GF-D8 (cell line): Measurements from ENCODE around the gene PLCL1.
"Not testable (repeated sequence)": the region's sequence is repeated elsewhere in the genome, so short reads cannot be mapped to it uniquely, and the experiment has no call there.

Source experiments
- DNase-seq: peaks from one replicate; lab custom pipeline; 2025; lab: John Stamatoyannopoulos, UW

PLCL1 gene

DNA sequence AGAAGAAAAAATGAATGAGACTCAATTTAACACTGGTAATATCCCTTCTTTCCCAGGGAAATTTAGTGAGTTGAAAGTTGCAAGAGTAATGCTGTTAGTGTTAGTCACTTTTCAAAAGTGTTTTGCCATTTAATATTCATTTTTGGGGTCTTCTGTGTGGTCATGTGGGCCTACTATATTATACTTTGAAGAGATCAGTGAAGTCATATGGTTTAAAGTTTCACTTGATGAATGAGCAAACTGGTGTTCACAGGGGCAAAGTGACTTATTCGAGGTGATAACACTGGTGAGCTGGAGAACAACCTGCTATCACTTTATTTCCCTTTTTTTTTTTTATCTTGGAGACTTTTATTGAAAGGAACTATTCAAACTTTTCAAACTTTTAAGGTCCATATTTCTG, 196.0 kb downstream of the PLCL1 start:
- no peak for DNase-seq

DNA sequence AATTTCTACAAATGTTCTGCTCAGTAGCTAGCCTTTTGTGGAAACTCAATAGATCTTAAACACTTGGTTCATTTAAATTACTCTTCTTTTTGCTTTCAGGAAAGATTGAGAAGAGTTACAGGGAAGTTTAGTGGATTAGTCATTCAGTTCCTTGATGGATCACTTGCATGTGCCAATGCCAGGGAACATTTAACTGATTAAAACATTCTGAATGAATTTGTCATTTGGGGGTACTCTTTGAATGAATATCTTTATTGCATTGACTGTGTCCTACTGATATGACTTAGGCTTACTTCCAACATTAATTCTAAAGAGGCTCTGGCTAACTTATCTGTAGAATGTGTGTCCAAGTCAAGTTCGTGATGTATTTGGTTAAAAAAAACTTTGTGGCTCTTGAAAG, 199.8 kb downstream of the PLCL1 start:
- no peak for DNase-seq

DNA sequence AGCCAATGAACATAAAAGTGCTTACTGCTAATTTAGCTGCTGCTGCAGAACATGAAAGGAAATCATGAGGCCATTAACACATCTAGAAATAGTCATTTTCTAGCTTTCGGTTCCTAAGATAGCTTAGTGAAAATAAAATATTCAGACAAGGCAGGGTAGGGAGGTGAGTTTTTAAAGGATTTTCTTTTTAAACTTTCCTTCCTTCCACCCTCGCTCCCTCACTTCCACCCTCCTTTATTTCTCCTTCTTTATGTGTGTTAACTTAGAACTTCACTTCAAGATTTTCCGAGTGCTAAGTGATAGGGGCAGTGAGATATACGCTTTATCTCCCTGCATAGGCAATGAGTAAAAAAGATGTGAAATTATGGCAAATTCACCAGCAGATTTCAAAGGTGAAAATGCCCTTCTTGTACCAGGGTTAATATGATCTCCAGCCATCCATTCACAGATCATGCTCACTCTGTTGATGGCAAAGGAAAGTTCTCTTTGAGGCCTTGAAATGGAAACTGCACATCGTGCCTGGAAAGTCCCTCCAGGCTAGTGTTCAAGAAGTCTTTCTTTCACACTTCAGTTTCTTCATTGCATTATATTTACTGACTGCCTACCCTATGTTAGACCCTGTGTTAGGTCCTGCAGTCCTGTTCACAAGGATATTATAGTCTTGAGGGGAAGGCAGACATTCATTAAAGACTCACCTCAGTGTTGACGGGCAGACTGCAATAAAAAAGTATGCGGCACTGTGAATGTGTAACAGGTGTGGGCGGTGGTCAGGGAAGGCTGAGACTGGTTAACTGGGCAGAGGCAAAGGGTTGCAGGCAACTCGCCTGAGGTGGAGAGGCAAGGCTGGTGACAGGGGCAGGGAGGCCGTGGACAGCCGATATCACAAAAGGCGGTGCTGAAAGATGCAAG, 200.8 kb downstream of the PLCL1 start:
- DNase-seq = no peak

DNA sequence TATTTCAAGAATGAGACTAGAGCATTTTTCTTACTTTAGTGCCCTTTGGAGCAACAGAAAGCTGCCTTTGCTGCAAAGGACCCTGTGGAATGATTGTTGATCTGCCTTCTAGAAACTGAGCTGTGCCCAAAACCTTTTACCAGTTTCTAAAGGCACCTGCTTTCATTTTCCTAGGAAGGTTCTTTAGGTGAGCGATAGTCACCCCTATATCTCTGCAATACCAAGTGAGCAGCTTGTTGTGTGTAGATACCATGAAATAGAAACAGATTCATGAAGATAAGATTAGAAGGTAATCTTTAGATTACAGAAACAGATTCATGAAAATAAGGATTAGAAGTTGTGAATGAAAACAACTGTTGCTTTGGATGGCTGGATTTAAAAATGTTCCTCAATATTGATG, 202.3 kb downstream of the PLCL1 start:
- no peak for DNase-seq

DNA sequence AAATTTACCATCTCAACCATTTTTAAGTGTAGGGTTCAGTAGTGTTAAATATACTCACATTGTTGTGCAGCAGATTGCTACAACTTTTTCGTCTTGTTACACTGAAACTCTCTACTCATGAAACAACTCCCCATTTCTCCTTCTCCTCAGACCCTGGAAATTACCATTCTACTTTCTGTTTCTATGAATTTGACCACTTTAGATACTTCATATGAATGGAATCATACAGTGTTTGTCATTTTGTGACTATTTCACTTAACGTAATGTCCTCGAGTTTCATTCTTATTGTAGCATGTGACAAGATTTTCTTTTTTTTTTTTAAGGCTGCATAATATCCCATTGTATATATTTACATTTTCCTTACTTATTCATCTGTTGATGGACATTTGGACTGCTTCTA, 203.8 kb downstream of the PLCL1 start:
- no peak for DNase-seq

DNA sequence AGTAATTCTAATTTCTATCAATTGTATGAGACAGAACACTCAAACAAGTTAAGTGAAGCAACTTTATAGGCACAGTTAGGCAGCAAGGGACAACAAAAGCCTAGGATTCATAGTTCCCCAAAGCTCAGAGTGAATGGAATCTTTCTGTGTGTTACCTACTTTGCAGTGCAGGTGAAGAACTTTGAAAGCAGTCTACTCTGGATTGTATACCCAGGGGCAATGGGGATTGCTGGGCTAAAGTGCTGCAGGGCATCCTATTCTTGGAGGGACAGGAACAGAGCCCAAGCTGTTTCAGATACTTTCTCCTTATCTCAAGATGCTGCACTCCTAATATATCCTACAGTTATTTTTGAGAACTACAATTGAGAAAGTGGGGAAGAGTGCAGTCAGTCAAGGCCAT, 207.6 kb downstream of the PLCL1 start:
- no peak for DNase-seq

DNA sequence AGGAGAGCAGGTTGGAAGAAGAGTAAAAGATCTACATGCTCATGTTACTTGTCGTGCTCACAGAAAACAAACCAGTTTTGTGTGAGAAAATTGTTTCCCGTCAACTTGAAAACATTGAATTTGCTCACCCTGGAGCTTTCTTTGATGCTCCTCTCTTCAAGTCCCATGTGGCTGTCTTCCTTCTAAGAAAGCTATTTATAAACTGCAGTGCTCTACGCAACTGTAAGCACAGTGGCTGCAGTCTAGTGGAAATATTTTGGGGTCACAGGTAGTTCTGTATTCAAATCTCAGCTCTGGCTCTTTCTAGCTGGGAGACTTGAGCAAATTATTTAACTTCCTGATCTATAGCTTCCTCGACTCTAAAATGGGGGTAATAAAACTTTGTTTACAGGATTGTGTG, 211.8 kb downstream of the PLCL1 start:
- DNase-seq = no peak

DNA sequence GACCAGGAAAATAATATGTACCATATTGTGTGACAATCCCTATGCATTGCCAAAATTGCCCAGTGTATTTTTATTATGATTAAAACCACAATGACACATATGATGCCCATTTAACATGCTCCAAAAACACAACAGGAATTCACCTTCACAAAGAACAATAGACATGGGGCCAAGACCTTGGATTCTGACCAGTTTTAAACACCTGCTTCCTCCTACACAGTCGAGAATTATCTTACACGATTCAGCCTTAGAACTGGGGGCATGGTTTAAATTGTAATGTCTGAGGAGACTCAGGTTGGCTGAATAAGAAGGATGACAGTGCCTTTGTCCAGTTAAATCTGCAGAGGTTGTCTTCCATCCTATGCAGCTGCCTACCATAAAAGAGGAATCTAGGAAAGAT, 212.7 kb downstream of the PLCL1 start:
- DNase-seq = no peak

DNA sequence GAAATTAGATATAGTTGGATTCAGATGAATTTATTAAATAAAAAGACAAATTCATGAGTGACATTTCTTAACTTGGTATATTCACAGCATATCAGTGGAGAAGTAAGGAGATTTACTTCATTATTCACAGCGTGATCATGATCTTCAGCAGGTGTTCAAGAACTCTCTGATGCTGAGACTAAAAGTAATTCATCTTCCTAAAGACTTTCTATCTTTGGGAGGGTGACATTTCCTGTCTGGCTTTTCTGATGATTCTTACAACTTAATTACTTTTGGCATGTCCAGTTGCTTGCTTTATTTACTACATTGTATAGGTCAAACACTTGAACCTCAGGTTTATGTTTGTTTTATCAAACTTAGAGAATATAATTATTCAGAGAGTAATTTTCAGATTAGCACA, 224.6 kb downstream of the PLCL1 start:
- DNase-seq = no peak

DNA sequence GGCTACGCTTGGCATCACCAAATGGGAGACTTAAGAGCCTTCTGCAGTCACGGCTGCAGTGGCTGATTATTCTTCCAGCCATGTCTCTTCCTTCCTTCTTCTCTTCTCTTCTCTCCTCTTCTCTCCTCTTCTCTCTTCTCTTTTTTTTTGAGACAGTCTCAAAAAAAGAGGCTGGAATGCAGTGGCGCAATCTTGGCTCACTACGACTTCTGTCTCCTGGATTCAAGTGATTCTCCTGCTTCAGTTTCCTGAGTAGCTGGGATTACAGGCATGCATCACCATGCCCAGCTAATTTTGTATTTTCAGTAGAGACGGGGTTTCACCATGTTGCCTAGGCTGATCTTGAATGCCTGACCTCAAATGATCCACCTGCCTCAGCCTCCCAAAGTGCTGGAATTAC, 225.2 kb downstream of the PLCL1 start:
- DNase-seq = not testable (repeated sequence)

DNA sequence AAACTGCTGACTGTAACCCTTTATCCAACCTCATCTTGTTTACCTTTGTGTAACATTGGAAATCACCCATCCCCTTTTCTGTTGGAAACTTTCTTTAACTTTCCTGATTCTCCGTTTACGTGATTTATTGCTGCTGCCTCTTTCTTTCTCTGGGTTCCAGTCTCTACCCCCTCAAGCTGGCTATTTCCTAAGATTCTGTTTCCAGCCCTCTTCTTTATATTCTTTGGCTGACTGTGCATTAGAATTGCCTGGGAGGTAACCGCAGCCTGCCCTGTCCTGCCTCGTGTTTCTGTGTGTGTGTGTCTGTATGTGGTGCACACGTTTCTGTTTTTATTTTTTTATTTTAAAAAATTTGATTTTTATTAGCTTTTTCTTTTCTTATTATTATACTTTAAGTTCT, 229.2 kb downstream of the PLCL1 start:
- no peak for DNase-seq

DNA sequence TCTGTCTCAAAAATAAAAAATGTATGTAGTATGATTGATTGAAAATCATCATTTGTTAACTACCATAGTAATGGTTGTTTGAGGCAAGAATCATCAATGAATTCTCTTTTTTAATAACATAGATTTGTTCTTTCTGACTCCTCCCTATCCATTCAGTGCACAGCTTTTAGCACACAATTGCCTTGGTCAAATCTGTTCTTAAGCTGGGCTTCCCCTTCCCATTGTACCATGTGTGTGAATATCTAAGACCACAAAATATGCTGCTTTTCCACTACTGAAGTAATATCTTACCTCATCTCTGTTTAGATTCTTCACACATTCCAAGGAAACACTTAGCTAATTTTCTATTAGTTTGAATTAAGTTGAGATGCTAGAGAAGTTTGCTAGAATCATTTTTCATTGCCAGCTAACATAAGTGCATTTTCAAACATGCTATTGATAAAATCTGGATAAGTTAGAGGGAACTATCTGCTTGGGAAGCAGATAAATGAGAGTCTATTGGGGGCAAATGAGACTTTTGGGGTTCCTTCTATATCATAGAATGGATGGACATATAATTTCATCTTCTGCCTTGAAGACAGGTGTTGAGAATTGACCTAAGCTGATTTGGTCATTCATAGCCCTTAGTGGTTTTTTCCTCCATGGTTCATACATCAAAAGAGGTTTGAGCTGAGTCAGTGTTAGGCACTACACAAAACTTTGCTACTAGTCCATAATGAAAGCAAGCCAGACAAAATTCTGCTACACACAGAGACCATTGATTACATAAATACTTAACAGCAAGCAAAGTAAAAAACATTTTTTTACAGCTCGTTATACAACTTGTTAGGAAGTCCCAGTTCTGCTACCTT, 231.9 kb downstream of the PLCL1 start:
- DNase-seq = no peak

DNA sequence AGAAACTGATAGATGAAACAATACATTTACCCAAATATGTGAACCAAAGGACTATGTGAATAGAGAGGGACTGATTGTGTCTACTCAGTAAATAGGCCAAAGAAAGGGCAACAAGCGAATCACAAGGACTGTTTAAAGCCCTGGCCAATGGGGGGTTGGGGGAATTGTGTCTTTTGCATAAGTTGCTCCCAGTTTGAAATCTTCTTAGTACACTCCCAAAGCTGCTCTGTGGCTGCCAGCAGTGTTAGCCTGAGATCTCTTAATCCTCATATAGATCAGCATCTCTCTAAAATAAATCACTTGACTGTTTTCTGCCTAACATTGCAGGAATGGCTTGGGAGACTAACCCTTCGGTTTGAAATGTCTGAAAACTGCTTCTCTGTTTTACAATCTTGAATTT, 236.4 kb downstream of the PLCL1 start:
- no peak for DNase-seq

DNA sequence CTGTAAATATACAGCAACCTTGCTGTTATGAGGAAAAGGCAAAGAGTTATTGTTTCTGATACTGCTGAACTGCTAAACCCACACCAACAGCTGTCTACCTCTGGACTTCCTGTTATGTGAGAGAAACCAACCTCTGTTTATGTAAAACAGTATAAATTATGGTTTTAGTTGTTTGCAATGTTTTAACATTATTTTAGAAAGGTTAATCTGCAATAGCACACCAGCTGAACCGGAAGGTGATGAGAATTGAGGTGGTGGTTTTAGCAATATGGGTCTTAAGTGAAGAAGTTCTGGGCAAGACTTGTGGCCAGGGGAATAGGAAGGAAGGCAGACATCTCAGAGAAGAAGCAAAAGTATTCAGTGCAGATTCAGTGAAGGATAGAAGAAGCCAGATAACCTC, 237.8 kb downstream of the PLCL1 start:
- DNase-seq = no peak

DNA sequence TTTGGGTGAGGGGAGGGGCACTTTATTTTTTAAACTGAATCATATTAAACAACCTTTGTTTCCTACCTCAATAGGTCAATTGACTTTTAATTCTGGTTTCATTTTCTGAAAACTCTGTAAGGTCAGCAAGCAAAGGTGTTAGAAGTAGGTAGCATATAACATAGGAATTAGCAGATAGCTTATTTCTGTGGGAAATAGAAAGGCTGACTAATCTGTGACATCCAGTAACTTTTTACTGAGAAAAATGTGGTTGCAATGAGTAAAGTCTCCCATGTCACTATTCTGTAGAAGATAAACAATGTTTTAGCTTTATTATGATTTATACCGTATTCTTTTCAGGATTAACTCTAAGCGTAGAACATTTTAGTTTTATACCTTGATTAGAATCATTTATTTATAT, 240.4 kb downstream of the PLCL1 start:
- no peak for DNase-seq

DNA sequence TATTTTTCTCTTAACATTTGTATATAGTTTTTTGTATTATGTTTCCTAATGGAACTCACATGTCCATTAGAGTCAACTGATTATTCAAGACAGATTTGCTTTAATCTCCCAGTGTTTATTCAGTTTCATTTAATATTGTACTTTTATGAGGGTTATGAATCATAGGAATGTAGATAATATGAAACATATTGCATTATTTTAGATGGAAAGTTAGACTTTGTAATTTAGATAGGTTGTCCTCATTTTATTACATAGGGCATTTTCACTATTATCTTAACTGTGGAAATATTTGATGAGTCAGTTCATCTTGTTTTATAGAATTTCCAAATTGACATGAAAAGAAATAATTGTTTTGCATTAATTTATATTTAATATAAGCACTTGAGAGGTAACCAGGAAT, 240.8 kb downstream of the PLCL1 start:
- DNase-seq = no peak

DNA sequence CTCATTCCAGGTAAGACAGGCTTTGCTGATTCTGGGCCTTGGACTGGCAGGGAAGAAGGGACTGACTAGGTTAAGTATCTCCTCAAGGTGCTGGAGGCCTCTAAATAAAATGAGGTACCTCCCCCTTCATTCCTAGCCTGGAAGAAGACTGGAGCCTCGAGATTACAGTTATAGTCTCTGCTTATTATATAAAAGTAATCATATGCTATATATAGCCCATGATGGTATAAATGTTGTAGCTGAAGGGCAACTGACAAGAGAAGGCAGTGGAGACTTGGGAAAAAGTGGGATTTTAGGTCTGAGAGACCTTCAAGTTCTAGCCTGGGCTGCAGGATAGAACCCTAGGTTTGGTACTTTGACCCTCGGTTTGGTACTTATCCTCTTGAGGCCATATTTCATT, 248.3 kb downstream of the PLCL1 start:
- no peak for DNase-seq

DNA sequence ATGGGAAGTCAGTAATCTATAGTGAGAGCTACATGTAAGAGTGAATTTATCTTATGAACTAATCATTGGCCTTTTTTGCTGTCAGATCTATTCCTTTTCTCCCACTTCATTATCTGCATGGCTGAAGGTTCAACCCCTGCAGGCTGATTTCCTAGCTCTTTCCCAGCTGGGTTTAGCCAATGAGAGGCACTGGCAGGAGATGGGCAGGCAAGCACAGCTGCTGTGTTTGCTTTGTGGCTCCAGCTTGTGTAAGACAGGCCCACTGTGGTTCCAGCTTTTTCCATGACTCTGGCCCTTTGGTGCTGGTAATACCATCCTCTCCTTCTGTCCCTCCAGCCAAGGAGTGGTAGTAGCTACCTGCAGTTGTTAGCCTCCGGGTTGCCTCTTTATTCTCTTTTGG, 248.8 kb downstream of the PLCL1 start:
- DNase-seq = no peak

DNA sequence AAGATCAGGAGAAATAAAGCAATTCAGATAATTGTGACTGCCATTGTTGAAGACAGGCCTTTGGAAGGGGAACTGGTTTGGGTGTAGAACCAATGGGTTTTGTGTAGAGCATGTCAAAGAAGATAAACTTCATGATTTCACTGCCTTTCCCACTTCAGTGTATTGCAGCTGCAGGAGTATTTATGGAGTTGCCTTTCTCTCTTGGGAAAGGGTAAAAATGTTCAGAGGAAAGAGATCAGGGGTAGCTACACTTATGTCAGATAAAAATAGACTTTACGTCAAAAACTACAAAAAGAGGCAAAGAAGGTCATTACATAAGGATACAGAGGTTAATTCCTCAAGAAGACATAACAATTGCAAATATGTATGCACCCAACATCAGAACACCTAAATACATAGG, 249.4 kb downstream of the PLCL1 start:
- DNase-seq = no peak

DNA sequence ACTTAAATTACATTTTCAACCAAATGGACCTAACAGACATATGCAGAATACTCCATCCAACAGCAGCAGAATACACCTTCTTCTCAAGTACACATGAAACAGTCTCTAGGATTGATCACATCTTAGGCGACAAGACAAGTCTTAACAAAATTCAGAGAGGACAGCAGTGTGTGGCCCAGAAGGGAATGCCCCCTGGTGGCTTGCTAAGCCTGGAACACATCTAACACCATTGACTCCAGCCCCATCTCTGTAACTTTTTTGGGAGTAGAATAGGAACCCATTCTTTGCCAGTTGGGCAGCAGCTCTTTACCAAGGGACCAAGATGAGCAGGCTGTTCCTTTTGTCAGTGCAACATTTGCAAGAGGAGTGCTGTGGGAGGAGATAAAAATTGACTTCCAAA, 249.9 kb downstream of the PLCL1 start:
- no peak for DNase-seq

DNA sequence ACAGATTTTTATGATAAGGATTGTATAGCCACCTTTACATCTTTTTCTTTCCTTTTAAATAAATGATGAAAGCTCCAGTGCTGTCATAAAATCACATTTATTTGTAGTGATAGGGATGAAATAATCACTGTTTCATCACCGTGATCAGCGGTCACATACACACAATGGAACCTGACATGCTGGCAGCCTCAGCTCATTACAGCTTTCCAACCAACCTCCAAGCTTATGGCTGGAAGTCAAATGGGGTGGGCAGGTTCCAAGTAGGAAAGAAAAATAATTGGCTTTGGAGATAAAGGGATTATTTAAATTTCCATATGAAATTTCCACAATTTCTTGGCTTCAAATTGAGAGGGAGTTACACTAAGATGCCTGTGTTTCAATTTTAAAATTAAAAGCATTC, 251.3 kb downstream of the PLCL1 start:
- DNase-seq = no peak

DNA sequence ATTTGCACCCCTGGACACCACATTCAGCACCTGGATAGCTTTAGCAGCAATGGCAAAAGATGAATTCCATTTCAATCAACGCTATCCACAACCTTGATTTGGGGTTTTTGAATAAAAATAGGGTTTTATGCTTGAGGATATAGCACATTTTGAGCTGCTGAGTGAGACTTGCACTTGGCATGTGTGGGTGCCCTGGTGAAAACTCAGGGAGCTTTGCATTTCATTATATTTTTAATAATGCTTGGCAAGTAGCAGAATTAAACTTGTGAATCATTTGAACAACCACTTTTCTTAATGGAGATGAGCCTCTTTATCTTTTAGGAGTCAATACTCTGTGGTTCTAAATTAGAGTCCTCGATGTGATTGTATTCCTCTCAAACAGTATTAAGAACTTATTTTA, 252.4 kb downstream of the PLCL1 start:
- DNase-seq = no peak

DNA sequence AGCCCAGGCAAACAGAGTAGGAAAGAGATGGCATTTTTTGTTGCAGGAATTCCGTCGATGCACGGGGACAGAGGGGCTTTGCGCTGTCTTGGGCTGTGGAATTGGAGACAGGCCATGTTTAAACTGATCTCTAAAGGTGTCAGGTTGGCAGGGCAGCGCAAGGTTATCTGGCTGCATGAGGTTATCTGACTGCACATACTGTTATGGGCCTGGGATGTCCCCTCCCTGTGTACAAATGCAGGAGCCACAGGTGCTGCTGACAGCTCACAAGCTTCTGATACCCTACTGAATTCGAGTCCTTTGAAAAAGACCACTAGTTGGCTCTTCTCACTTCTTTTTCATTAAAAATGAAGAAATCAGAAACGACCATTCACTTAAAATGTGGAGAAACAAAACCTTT, 255.4 kb downstream of the PLCL1 start:
- DNase-seq = no peak
